LNCaP clone FGC (cell line): ENCODE data around the gene WDR26.

Experiments
- DNase-seq: peaks from one replicate; pipeline ENCODE4 v3.0.0-alpha.2; 2011; ENCODE audit warnings: low read depth
- H3K4me3 ChIP-seq: 2 replicates; pipeline ENCODE4 v1.5.1; 2011; ENCODE audit warnings: mild to moderate bottlenecking, low read depth, low read length, control low read depth
- CTCF ChIP-seq: IDR thresholded peaks from 2 replicates; pipeline ENCODE4 v1.5.1; 2012; ENCODE audit warnings: mild to moderate bottlenecking; ENCODE audit not compliant: control insufficient read depth, insufficient read depth; ENCODE audit errors: extremely low read depth

WDR26 gene

GRCh38 chr1:224450561-224451350 is 16.2 kb upstream of the WDR26 start:
- no peak for TF ChIP-seq CTCF
- DNase-seq: no peak
- H3K4me3 ChIP-seq: no peak overlapping the region

DNA sequence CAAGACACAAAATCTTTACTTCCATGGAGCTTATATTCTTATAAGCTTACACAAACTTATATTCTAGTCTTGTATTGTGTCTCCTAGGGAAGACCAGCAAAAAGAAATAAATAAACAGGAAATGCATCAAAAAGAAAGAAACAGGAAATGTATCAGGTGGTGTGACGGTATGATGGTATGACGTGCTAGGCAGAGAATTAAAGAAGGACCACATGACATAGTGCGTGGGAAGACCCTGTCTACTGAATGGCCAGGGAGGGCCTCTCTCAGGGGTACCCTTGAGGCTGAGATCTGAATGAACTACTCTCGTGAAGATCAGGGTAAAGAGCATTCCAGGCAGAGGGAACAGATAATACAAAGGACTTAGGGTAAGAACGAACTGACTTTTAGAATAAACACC is 15.6 kb upstream of the WDR26 start:
- DNase-seq: no peak
- H3K4me3 ChIP-seq: no peak overlapping the region
- no peak for TF ChIP-seq CTCF

- no peak for TF ChIP-seq CTCF
- no peak overlapping the region for H3K4me3 ChIP-seq
- no peak for DNase-seq
Measured at GRCh38 chr1:224448453-224449017, 13.9 kb upstream of the WDR26 start.

DNA sequence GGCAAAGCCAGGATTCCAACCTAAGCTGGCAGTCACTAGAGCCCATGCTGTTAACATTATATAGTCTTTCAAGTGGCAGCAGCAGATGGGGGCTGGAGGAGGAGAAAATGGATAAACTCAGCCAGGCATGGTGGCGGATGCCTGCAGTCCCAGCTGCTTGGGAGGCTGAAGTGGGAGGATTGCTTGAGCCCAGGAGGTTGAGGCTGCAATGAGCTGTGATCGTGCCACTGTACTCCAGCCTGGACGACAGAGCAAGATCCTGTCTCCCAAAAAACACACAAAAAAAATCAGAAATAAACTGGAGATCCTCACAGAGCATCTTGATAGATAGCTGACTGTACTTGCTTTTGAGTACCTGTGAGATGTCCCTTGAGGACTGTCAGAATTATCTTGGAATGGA is 13.4 kb upstream of the WDR26 start:
- no peak for TF ChIP-seq CTCF
- H3K4me3 ChIP-seq: no peak overlapping the region
- no peak for DNase-seq

DNA sequence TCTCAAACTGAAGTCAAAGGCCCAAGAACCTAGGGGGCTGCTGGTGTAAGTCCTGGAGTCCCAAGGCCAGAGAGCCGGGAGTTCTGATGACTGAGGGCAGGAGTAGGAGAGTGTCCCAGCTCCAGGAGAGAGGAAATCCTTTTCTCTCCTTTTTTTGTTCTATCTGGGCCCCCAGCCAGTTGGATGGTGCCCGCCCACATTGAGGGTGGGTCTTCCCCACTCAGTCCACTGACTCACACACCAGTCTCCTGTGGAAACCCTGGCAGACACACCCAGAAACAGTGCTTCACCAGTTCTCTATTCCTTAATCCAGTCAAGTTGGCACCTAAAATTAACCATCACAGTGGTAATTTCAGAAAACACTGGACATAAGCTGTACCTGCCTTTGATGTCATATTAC is 12.7 kb upstream of the WDR26 start:
- DNase-seq: no peak
- TF ChIP-seq CTCF: no peak
- H3K4me3 ChIP-seq: no peak overlapping the region

DNA sequence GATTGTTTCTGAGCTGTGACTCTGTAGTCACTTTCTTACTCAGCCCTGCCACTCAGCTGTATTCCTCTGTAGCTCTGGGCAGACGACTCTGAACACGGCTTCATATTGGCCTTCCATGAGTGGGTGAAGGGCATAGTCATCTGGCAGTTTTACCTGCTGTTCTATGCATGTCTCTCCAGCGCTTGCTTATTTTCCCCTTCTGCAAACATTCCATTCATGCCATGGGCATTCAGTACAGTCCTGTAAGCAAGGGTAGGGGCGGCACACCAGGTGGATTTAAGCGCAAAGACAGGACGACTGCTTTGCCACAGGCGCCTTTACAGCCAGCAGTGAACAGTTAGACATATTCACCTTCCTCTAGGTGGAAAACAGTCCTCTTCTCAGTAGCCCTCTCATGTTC is 4.4 kb upstream of the WDR26 start:
- DNase-seq: no peak
- TF ChIP-seq CTCF: no peak
- no peak overlapping the region for H3K4me3 ChIP-seq

GRCh38 chr1:224435999-224436398 is 1.4 kb upstream of the WDR26 start:
- DNase-seq: no peak
- peak overlapping the region; percentile 63 for H3K4me3 ChIP-seq
- TF ChIP-seq CTCF: no peak
